Measurements from ENCODE around the gene MAGEB18.

GRCh38 chrX:26160301-26160700, 22.2 kb downstream of the MAGEB18 start, which contains the start of gene MAGEB6B:
- TF ChIP-seq CTCF (conservative IDR thresholded peaks at IDR 0.05; ENCODE audit: low read depth in 2 of 2), result no peak
- TF ChIP-seq EZH2 (IDR thresholded peaks at IDR 0.05; ENCODE audit: low read depth, unreplicated experiment), result no peak
- TF ChIP-seq POLR2AphosphoS5 (IDR thresholded peaks at IDR 0.05; ENCODE audit: low read depth), result no peak
- TF ChIP-seq ZNF114 (CRISPR knock-in tag; IDR thresholded peaks at IDR 0.05), result no peak

All from GM23338 (cell line).